ENCODE results near the gene SFSWAP. TPM values are rescaled to one million over a fixed set of nuclear protein-coding genes. Genes with fewer than 3 reads are reported as not detected.
A peak's percentile ranks its signal among the peaks of the same experiment; 100 is the strongest.
"Not testable (repeated sequence)": the region's sequence is repeated elsewhere in the genome, so short reads cannot be mapped to it uniquely, and the experiment has no call there.

The SFSWAP gene
- total RNA-seq: 10 to 100 TPM; 34.5 to 52.7 (median 50.7) TPM
- long read RNA-seq, donor 1, full-length matches to known transcripts: 7 of 49 reads
- long read RNA-seq, donor 1, partial matches to known transcripts: 28 of 49 reads
- long read RNA-seq, donor 1, other reads (novel, unspliced or antisense): 14 of 49 reads
- long read RNA-seq, donor 2, partial matches to known transcripts: 8 of 11 reads
- long read RNA-seq, donor 2, other reads (novel, unspliced or antisense): 2 of 11 reads

- intact Hi-C loops (cut with DNase I, micrococcal nuclease): no loop called here
- Histone ChIP-seq H3K36me3 (ENCODE audit: low read depth) (peaks cover 4% of the 10 kb centered on the region), H3K4me1 (ENCODE audit: low read depth) (peaks cover 11% of the 10 kb centered on the region), H3K4me3 (peak within 1 kb of the TSS; percentile 99), H3K9me3 (no peaks in the 10 kb centered on the region)
- no peak for TF ChIP-seq CTCF (IDR thresholded peaks at IDR 0.05)
- ATAC-seq (peak; percentile 98), DNase-seq (peak; percentile 80 to 86 (median 83))
These were observed at the start of gene SFSWAP for GRCh38 chr12:131710464-131711457. Gene SFSWAP, plus strand, starts transcription at chr12:131711090. Its CDS starts 140 bp downstream, at chr12:131711230.

GRCh38 chr12:131661170-131661985 lies 49.5 kb upstream of the SFSWAP start:
- intact Hi-C loops (cut with DNase I, micrococcal nuclease): loop anchor here in 1 of 2 donors (10.0 kb wide), 1 partner anchor 367 kb away; no protein-coding TSS in a partner anchor
- not testable (repeated sequence) for H3K4me1 ChIP-seq (ENCODE audit: low read depth); H3K36me3 ChIP-seq (ENCODE audit: low read depth); DNase-seq; H3K4me3 ChIP-seq; H3K9me3 ChIP-seq
- peak; percentile 7 for ATAC-seq

GRCh38 chr12:131661986-131662288 lies 49.0 kb upstream of the SFSWAP start:
- intact Hi-C loops (cut with DNase I, micrococcal nuclease): loop anchor here in 1 of 2 donors (10.0 kb wide), 1 partner anchor 367 kb away; no protein-coding TSS in a partner anchor
- not testable (repeated sequence) for H3K4me3 ChIP-seq; H3K9me3 ChIP-seq; H3K4me1 ChIP-seq (ENCODE audit: low read depth); H3K36me3 ChIP-seq (ENCODE audit: low read depth); DNase-seq
- ATAC-seq: peak; percentile 15

GRCh38 chr12:131662346-131662745 lies 48.5 kb upstream of the SFSWAP start:
- H3K36me3 ChIP-seq (ENCODE audit: low read depth); ATAC-seq; H3K4me3 ChIP-seq; H3K4me1 ChIP-seq (ENCODE audit: low read depth); DNase-seq; H3K9me3 ChIP-seq: not testable (repeated sequence)
- intact Hi-C loops (cut with DNase I, micrococcal nuclease): loop anchor here in 1 of 2 donors (10.0 kb wide), 1 partner anchor 368 kb away; no protein-coding TSS in a partner anchor

GRCh38 chr12:131665666-131666065 lies 45.2 kb upstream of the SFSWAP start:
- not testable (repeated sequence) for H3K4me1 ChIP-seq (ENCODE audit: low read depth); H3K9me3 ChIP-seq; H3K36me3 ChIP-seq (ENCODE audit: low read depth); ATAC-seq; DNase-seq; H3K4me3 ChIP-seq
- intact Hi-C loops (cut with DNase I, micrococcal nuclease): loop anchor here in 1 of 2 donors (10.0 kb wide), 1 partner anchor 371 kb away; no protein-coding TSS in a partner anchor

- not testable (repeated sequence) for H3K4me3 ChIP-seq; H3K4me1 ChIP-seq (ENCODE audit: low read depth); DNase-seq; H3K9me3 ChIP-seq; ATAC-seq; H3K36me3 ChIP-seq (ENCODE audit: low read depth)
- intact Hi-C loops (cut with DNase I, micrococcal nuclease): loop anchor here in 1 of 2 donors (10.0 kb wide), 1 partner anchor 372 kb away; no protein-coding TSS in a partner anchor
These were observed 44.4 kb upstream of the SFSWAP start for GRCh38 chr12:131666486-131666885.

- not testable (repeated sequence) for H3K36me3 ChIP-seq (ENCODE audit: low read depth); DNase-seq; H3K4me3 ChIP-seq; H3K9me3 ChIP-seq; H3K4me1 ChIP-seq (ENCODE audit: low read depth); ATAC-seq
- intact Hi-C loops (cut with DNase I, micrococcal nuclease): loop anchor here in 1 of 2 donors (10.0 kb wide), 1 partner anchor 372 kb away; no protein-coding TSS in a partner anchor
These were observed 43.8 kb upstream of the SFSWAP start for GRCh38 chr12:131666978-131667601.

- Histone ChIP-seq H3K36me3 (ENCODE audit: low read depth) (no peaks in the 10 kb centered on the region), H3K4me1 (ENCODE audit: low read depth) (no peaks in the 10 kb centered on the region), H3K4me3 (no peak overlapping the region), H3K9me3 (no peaks in the 10 kb centered on the region)
- ATAC-seq: no peak
- no peak for TF ChIP-seq CTCF (IDR thresholded peaks at IDR 0.05)
- no peak for DNase-seq
- intact Hi-C loops (cut with DNase I, micrococcal nuclease): no loop called here
These were observed 39.6 kb upstream of the SFSWAP start for GRCh38 chr12:131671276-131671675.

Measured in mucosa of descending colon (tissue), 3 donors.